Epithelial cell of proximal tubule (primary cell): ENCODE measurements around the gene DISC1. TPM values are rescaled to one million over a fixed set of nuclear protein-coding genes. Genes with fewer than 3 reads are reported as not detected.

Experiments used
- DNase-seq: peaks from one replicate; pipeline ENCODE4 v3.0.0-alpha.2; 2011; ENCODE audit warnings: low read depth
- H3K4me3 ChIP-seq: 2 replicates; pipeline ENCODE4 v1.5.1; 2011; ENCODE audit warnings: low read depth, mild to moderate bottlenecking, low read length
- total RNA-seq: library from RNA; depleted of rRNA; stranded (reverse); fragments of >200 nt; gene quantifications from 2 replicates; pipeline ENCODE4 v1.2.3, GENCODE V29; 2015
- TF ChIP-seq, protein P1 (sequence below): conservative IDR thresholded peaks from 2 replicates; pipeline ENCODE4 v1.5.1; 2012; ENCODE audit warnings: low read depth, mild to moderate bottlenecking, low read length

DISC1 gene
- total RNA-seq, 1 donor from 2014 or later, result 3.1 TPM

DNA sequence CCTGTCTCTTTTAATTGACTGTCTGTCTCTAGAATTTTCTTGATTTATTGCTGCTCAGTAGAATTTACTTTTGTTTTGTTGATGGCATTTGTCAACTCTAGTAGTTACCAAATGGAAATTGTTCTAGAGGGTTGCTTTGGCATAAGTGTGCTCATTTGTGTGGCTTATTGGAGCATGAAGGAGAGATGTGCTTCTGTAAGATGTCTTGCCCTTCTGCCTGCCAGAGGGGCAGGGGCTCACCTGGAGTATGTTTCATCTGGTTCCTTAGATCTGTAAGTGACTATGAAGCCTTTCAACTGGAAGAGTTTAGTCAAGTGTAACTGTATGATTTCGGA is 345.5 kb downstream of the DISC1 start:
- H3K4me3 ChIP-seq, result no peak overlapping the region
- TF ChIP-seq, protein P1, sequence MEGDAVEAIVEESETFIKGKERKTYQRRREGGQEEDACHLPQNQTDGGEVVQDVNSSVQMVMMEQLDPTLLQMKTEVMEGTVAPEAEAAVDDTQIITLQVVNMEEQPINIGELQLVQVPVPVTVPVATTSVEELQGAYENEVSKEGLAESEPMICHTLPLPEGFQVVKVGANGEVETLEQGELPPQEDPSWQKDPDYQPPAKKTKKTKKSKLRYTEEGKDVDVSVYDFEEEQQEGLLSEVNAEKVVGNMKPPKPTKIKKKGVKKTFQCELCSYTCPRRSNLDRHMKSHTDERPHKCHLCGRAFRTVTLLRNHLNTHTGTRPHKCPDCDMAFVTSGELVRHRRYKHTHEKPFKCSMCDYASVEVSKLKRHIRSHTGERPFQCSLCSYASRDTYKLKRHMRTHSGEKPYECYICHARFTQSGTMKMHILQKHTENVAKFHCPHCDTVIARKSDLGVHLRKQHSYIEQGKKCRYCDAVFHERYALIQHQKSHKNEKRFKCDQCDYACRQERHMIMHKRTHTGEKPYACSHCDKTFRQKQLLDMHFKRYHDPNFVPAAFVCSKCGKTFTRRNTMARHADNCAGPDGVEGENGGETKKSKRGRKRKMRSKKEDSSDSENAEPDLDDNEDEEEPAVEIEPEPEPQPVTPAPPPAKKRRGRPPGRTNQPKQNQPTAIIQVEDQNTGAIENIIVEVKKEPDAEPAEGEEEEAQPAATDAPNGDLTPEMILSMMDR, result no peak

DNA sequence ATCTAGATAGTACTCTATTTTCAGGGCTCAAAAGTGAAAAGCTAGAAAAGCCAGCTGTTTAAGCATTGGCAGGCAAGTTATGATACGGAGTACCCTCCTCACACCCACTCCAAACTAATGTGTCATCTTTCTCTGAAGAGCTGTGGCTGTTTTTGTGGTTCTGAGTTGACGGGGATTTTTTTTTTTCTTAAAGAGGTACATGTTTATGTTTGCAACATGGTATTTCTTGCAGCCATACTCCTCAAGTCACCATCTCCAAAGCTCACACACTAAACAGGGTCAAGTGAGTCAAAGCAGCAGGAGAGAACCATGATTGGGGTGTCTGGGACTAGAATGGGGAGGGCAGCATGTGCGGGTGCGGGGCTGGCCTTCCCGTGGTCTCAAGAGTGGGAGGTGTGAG is 347.2 kb downstream of the DISC1 start:
- H3K4me3 ChIP-seq, result no peak overlapping the region
- DNase-seq, result no peak
- TF ChIP-seq, protein P1, result no peak

More for the DNA sequence above, 345.5 kb downstream of the DISC1 start:
- DNase-seq, result no peak

DNA sequence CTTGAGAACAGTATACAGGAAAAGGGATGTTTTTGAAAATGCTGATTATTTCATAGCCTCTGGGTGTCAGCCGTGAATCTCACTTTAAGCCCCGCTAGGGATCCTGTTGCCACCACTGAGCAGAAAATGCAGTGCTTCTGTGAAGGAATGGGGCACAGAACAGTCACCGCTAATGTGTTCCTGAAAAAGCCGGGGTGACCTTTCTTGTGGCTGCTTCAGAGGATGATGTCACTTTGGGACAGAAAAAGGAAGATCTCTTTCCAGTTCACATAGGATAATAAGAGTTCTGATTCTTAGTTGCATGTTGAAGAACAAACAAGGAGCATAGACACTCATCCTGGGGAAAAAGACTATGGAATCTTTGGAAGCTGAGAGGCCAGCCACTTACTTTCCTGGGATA is 349.6 kb downstream of the DISC1 start:
- DNase-seq, result no peak
- TF ChIP-seq, protein P1, result no peak
- H3K4me3 ChIP-seq, result no peak overlapping the region

DNA sequence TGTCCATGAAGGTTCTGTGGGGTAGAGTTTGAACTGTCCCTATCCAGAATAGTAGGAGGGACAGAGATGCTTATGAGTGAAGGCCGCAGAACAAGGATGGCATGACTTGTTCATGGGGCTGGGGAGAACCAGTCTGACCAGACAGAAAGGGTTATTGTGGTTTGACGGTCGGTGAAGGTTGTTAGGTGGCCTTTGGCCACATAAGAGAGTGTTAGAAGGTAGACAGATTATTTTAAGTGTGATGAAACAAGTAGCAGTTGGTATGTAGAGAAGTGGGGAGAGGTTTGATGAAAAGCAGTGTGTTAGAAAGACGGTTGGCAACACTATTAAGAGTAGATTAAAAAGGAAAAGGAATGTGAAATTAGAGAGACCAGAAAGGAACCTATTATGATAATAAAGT is 355.1 kb downstream of the DISC1 start:
- TF ChIP-seq, protein P1, result no peak
- H3K4me3 ChIP-seq, result no peak overlapping the region
- no peak for DNase-seq

DNA sequence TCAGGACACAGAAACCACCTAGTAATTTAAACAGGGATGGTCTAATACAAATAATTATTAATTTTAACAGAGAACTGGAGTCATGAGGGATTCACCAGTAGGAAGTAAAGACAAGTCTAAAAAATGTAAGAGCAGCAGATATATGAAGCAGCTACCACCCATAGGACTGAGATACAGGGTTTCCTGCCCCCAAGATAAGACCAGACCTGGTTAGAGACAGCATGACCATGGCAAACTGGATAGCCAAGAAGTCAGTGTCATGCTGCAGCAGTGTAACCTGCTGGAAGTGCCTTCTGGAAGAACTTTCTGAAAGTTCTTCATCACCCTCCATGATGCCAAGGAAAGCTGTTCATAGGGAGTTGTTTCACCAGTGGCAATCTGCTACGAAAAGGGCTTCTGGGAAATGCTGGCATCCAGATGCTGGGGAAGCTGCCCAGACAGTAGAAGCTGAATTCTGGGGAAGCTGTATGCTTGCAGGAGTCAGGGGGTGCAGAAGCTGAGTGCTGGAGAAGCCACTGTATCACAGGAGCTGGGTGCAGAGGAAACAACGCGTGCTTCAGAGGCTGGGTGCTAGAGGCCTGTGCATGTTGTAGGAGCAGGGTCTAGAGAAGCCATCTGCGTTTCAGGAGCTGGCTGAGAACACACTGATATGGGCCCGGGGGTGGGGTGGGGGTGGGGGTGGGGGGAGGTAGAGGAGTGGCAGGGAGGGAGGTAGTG is 356.4 kb downstream of the DISC1 start:
- TF ChIP-seq, protein P1, result no peak
- no peak overlapping the region for H3K4me3 ChIP-seq
- DNase-seq, result no peak

DNA sequence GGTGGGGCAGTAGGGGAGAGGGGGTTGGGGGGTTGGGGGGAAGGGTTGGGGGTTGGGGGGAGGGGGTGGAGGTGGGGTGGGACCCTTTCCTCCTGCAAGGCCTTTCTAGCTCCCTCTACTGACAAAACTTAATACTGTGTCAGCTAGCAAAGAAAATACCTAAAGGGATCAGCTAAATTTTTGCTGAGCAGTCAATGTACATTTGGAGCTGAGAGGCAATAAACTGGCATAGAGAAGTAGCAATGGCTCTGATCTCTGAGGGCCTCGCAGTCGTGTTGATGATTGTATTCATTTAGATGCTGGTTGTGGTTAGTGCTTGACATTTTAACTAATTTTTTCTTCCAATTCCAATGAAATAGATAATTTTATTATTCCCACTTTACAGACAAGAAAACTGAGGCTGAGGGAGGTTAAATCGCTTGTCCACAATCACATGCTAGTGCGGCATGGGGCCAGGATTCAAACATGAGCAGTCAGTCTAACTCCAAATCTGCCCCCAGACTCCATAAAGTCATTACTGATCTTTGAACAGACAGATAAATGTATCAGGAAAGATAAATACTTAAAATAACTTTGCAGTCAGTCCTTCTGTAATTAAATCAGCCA is 357.1 kb downstream of the DISC1 start:
- TF ChIP-seq, protein P1, result peak; percentile 37
- no peak overlapping the region for H3K4me3 ChIP-seq
- DNase-seq, result no peak
